ENCODE data around the gene KRT74. TPM values are rescaled to one million over a fixed set of nuclear protein-coding genes. Genes with fewer than 3 reads are reported as not detected.

Gene KRT74
- total and polyA plus RNA-seq, 2 of the 8 experiments (the other 6 are each of a cell fraction or from before 2014, with no cell fraction given): not detected

- H3K4me3 ChIP-seq (ENCODE audit: extremely low read depth in 1 of 4, insufficient read depth in 2 of 4, low read depth in 3 of 4, low read length in 4 of 4): no peak overlapping the region
- H2BK12ac ChIP-seq (ENCODE audit: low read depth, low read length): no peak overlapping the region
- no peak overlapping the region for H2BK20ac ChIP-seq (ENCODE audit: low read length)
- no peak overlapping the region for H4K5ac ChIP-seq (ENCODE audit: insufficient read length, low read depth, low read length)
- H3K79me2 ChIP-seq (ENCODE audit: control insufficient read depth in 1 of 2, insufficient read depth in 2 of 2, low read length in 2 of 2): no peaks in the 10 kb centered on the region
- H3K4ac ChIP-seq (replicated peaks; ENCODE audit: insufficient read length, low read depth, low read length): no peak overlapping the region
- H3K23me2 ChIP-seq (ENCODE audit: low read depth, low read length): no peaks in the 10 kb centered on the region; the same call in 1 of the 2 replicates
- H3K27ac ChIP-seq (ENCODE audit: low read depth, low read length): no peak overlapping the region
- H4K91ac ChIP-seq (replicated peaks; ENCODE audit: insufficient read length, low read length): no peak overlapping the region
- no peak overlapping the region for H3K56ac ChIP-seq (replicated peaks; ENCODE audit: insufficient read length, low read depth, low read length)
- H3K23ac ChIP-seq (ENCODE audit: insufficient read length): no peak overlapping the region
- H3K9me3 ChIP-seq (ENCODE audit: insufficient read depth in 2 of 2, low read depth in 1 of 2, low read length in 1 of 2): no peaks in the 10 kb centered on the region
- POLR2A ChIA-PET (ENCODE audit: partially characterized antibody): no interaction called here
- H3K4me2 ChIP-seq (ENCODE audit: insufficient read depth in 1 of 2, low read depth in 2 of 2, low read length in 2 of 2): no peak overlapping the region
- H3K14ac ChIP-seq (ENCODE audit: insufficient read length): no peak overlapping the region
- 86% methylated on average over 7 of the region's 7 CpGs; no CpG with 5 or more reads in 1 of the 2 experiments for WGBS, 2 experiments (ENCODE audit: extremely low coverage in 1 of 2, insufficient coverage in 1 of 2, insufficient read length in 1 of 2, insufficient replicate concordance in 2 of 2, low coverage in 1 of 2, low lambda C conversion rate in 2 of 2, missing lambda C conversion rate in 1 of 2)
- H3K27me3 ChIP-seq (replicated peaks in 1 of 4; ENCODE audit: control insufficient read depth in 3 of 4, extremely low read depth in 1 of 4, insufficient read depth in 3 of 4, low read length in 3 of 4): no peaks in the 10 kb centered on the region; a peak in 3 of 7 replicates
- no peak for FAIRE-seq
- H4K20me1 ChIP-seq (replicated peaks in 1 of 2; ENCODE audit: control insufficient read depth in 1 of 2, insufficient read depth in 2 of 2, low read length in 2 of 2): no peaks in the 10 kb centered on the region
- H2AFZ ChIP-seq (ENCODE audit: low read length): no peak overlapping the region
- H3K18ac ChIP-seq (ENCODE audit: extremely low read depth, low read length): no peak overlapping the region
- CTCF ChIA-PET (ENCODE audit: partially characterized antibody): interaction anchor here (0.8 to 1.5 kb wide), 6 partner anchors 10 to 273 kb away, joined by 3 to 6 read pairs (median 4); no protein-coding TSS in a partner anchor
- no peak overlapping the region for H2AK5ac ChIP-seq (ENCODE audit: low read depth, low read length)
- H3K4me1 ChIP-seq (replicated peaks in 1 of 4; ENCODE audit: control insufficient read depth in 3 of 4, insufficient read depth in 4 of 4, low read length in 3 of 4): peaks cover 0 to 3% (median 0%) of the 10 kb centered on the region in 4 experiments; a peak in 1 of 7 replicates
- no peak for DNase-seq (ENCODE audit: low read depth in 1 of 2, low spot score in 2 of 2)
- H4K8ac ChIP-seq (ENCODE audit: extremely low read depth, insufficient read depth, low read length): no peak overlapping the region
- no peak overlapping the region for H2BK5ac ChIP-seq (ENCODE audit: low read depth, low read length)
- no peaks in the 10 kb centered on the region for H3K79me1 ChIP-seq (ENCODE audit: low read depth, low read length)
- H2BK120ac ChIP-seq (replicated peaks; ENCODE audit: low read depth, low read length): no peak overlapping the region
- H3K9ac ChIP-seq (replicated peaks in 1 of 4; ENCODE audit: extremely low read depth in 1 of 4, low read depth in 3 of 4, low read length in 3 of 4): no peak overlapping the region
- no peaks in the 10 kb centered on the region for H3K36me3 ChIP-seq (ENCODE audit: control insufficient read depth in 2 of 4, insufficient read depth in 4 of 4, low read length in 3 of 4)
- H2BK15ac ChIP-seq (ENCODE audit: low read length): no peak overlapping the region
- no peak for TF ChIP-seq E2F6 (IDR thresholded peaks at IDR 0.05)
- no peak for TF ChIP-seq TAF7 (optimal IDR thresholded peaks at IDR 0.05; ENCODE audit: borderline replicate concordance, low read depth, low read length)
- no peak for TF ChIP-seq KDM5A (IDR thresholded peaks at IDR 0.05; ENCODE audit: low read length)
- no peak for TF ChIP-seq JUN (IDR thresholded peaks at IDR 0.05; ENCODE audit: low read depth, low read length)
- no peak for TF ChIP-seq HDAC6 (IDR thresholded peaks at IDR 0.05; ENCODE audit: low read depth, low read length)
- no peak for TF ChIP-seq YY1 (IDR thresholded peaks at IDR 0.05; ENCODE audit: low read depth, low read length)
- no peak for TF ChIP-seq TAF1 (IDR thresholded peaks at IDR 0.05; ENCODE audit: low read depth, low read length)
- TF ChIP-seq USF2 (IDR thresholded peaks at IDR 0.05; ENCODE audit: low read length): no peak
- no peak for TF ChIP-seq EGR1 (IDR thresholded peaks at IDR 0.05; ENCODE audit: borderline replicate concordance, low read depth, low read length)
- TF ChIP-seq RXRA (IDR thresholded peaks at IDR 0.05; ENCODE audit: insufficient read depth, low read depth, low read length): no peak
- TF ChIP-seq BCL11A (IDR thresholded peaks at IDR 0.05; ENCODE audit: low read depth in 2 of 2, low read length in 2 of 2): no peak
- TF ChIP-seq NRF1 (IDR thresholded peaks at IDR 0.05; ENCODE audit: low read depth, low read length): no peak
Observed at GRCh38 chr12:52606581-52607218, 33.1 kb upstream of the KRT74 start.
